Activated gamma-delta T cell (primary cell): ENCODE measurements around the gene UROC1.

ENCODE experiments used
- DNase-seq: peaks from one replicate; lab custom pipeline; 2025; lab: John Stamatoyannopoulos, UW

UROC1 gene

DNA sequence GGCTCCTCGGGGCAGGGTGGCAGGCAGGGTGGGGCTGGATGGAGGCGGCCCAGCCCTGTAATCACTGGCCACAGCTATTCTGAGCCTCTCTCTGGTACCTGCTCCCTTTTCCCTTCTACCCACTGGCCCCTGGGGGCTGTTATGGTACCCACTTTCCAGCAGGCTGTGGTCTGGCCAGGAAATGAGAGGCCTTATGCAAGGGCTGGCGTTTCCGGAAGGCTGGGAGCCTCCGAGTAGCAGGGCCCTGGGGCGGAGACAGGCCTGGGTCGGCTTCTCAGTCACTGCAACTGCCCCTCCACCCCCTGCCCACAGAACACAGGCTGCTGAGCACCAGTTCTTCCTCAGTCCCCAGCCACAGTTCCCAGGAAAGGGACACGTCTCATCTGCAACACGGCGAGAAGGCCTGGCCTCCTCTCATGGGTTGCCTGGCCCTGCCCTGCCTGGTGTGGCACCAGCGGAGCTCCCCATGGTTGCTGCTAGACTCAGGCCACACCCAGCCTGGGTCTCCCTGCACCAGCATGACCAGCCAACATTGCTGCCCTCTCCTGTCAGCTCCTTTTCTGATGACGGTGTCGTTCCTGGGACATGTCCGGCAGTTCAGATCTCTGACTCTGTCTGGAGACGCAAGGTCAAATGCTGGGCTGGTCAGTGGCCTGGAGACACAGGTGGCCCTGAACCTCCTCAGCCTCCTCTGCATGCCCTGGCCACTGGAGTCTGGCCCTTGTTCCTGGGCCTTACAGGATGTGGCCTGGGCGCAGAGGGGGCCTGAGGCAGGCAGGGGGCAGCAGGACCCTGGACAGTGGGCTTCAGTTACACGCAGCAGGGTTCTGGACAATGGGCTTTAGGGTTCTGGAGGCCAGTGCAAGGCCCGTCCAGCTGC, 12.8 kb upstream of the UROC1 start:
- DNase-seq: no peak

- no peak for DNase-seq
These were observed 12.1 kb upstream of the UROC1 start for GRCh38 chr3:126529585-126530170.

- DNase-seq: no peak
These were observed 11.4 kb upstream of the UROC1 start for GRCh38 chr3:126528800-126529541.

GRCh38 chr3:126528419-126528799, 10.8 kb upstream of the UROC1 start:
- DNase-seq: no peak

DNA sequence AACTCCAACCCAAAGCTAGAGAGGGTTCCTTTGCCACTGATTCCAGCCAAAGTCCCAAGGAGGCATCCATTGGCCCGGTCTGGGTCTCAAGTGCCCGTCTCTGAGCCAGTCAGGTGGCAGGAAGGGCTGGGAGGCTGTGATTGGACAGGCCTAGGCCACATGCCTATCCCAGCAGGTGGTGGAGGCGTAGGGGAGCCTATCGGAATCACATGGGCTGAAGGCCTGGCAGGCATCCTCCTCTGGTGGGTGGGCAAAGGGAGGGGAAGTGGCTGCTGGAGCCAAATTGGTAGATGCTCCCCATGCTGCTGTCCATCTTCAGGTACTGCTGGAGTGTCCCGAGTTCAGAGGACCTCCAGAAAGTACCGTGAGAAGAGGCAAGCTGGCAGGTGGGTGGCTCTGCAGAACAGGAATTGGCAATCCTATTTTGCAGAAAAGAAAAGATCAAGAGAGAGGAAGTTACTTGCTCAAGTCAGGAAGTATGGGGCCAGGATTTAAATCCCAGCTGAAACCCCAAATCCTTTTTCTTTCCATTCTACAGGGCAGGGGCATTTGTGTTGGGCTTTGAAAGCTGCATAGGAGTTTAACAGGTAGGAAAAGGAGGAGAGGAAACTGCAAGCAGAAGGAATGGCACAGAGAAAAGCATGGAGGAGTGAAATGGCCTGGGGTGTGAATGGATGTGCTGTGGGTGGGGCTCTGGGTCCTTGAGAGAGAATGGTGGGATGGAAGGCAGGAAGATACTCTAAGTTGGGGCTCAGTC, 10.1 kb upstream of the UROC1 start:
- DNase-seq: no peak

DNA sequence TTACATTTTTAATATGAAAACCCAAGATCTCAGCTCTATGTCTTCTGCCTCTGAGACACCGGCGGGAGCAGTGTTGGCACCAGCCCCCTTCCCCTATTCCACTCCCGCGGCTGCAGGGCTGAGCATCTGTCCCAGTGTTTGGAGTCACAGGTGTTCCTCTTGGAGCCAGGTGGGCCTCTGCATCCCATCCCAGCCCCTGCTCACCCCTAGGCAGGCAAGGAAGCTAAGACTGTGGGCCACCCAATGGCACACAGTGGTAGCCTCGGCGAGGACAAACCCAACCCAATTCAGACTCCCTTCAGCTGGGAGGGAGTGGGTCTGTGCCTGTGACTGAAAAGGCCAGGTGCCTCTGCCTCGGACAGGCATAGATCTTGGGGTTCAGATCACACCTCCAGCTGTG, 9.4 kb upstream of the UROC1 start:
- no peak for DNase-seq

- no peak for DNase-seq
These were observed 9.1 kb upstream of the UROC1 start for GRCh38 chr3:126526668-126527005.

- no peak for DNase-seq
These were observed 8.5 kb upstream of the UROC1 start for GRCh38 chr3:126525853-126526667.

DNA sequence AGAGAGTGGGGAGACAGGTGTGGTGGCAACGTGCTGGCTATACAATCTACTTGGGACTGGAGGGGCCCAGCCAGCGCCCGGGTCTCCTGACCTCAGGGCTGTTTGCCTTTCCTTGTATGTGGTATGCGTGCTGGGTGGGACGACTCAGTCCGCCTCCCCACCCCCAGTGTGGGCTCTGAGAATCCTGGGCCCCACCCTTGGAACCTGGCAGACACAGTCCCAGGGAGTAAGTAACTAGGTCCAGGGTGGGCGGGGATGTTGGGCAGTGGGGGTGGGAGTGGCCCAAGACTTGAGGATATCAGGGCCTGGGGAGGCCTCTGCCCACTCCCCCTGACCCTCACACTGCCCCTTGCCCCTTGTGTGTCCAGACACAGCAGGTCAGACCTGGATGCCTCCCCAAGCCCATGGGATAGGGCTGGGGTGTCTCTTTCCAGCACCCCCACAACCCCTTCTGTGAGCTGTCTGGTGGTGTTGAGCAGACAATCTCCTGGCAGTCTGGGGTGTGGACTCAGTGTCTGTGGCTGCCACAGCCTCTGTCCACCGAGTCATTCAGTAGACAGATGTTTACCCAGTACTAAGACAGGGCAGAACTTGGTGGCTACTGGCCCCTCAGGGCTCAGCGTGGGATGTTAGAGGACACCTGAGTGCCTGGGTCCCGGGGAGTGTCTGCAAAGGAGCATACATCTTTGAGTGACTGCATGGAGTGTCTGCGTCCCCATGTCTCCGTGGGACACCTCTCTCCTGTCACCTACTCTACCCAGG, 7.7 kb upstream of the UROC1 start:
- no peak for DNase-seq

GRCh38 chr3:126524429-126524988, 6.9 kb upstream of the UROC1 start:
- DNase-seq: no peak

DNA sequence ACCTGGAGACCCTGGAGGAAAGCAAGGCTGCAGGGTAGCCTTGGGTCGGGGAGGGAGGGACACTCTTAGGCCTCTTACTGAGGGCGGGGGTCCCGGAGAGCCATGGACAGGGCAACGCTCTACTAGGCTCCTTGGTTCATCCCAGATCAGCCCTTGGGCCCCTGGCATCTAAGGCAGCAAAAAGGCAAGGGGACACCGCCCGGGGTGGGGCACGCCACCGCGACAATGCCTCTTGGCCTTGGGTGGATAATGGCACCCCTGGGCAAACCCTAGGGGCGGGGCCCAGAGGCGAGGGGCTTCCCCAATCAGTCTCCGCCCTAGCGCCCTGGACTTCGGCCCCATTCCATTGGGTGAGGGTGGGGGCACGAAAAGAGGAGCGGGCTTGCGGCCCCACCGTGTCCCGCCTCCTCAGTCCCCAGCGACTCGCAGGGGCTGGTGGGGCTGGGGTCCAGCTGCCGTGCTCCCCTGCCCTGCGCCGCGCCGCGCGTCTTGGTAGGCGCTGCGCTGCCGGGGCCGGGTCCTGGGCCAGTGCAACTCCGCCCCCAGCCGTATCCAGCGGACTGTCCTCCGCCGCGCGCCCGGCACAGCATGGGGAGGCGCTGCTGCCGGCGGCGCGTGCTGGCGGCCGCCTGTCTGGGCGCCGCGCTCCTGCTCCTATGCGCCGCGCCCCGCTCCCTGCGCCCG, 6.3 kb upstream of the UROC1 start, which contains the start of gene CHST13:
Gene CHST13 (plus strand): TSS at position 411 of the 684 bp plus-strand sequence. CDS start 178 bp downstream, at position 589.
- DNase-seq: no peak

DNA sequence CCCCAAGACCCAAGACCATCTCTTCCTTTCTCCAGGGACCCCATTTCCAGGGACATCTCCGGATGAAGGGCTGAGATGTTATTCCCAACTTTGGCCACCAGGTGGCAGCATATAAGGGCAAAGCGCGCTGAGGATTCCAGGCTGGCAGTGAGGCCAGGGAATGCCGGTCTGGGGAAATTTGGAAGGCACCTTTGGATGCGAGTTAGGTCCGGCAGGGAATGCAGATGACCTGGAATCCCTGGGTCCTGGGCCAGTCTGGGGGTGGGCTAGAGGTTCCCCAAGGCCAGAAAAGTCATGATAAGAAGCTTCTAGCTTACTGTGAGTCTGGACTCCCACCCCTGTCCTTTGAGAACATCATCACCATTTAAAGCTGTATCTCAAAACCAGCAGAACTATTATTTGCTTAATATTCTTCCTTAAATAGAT, 4.8 kb upstream of the UROC1 start:
- no peak for DNase-seq

- no peak for DNase-seq
These were observed 3.7 kb upstream of the UROC1 start for GRCh38 chr3:126521122-126521891.

DNA sequence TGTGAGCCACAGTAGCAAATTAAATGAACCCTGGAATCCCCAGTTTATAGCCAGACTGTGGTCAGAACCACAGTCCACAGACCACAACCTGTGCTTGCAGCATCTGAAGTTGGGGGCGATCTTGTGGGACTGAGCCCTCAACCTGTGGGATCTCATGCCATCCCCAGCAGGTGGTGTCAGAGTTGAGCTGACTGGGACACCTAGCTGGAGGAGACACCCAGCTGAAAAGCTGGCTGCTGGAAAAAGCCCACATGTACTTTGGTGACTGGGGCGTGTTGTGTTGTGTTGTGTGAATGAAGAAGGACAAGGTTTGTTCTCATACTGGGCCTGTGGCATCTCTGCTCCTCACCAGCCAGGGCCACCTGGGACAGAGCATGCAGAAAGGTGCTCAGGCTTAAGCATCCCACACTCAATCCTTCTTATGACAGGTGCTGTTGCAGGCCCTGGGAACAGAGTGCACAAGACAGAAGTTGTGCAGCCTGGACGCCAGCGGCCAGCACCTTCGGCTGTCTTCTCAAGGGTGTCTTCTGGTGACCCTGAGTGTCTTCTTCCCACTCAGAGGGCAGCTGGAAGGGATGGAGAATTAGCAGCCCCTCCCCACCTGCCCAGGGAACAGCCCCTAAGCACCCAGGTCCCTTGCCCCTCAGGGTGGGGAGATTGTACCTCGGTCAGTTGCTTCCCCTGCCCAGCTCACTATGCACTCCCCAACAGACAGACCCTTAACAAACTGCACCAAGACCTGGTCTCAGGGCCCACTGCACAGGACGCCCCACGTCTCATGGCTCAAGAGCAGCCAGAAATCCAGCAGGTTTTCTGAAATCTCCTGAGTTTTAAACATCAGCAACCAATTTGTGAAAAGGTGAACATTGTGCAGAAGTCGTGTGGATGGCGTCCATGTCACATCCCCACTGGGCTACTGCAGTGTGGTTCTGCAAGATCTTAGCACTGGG, 2.2 kb upstream of the UROC1 start:
- no peak for DNase-seq

- DNase-seq: no peak
These were observed 1.2 kb upstream of the UROC1 start for GRCh38 chr3:126518779-126519177.

DNA sequence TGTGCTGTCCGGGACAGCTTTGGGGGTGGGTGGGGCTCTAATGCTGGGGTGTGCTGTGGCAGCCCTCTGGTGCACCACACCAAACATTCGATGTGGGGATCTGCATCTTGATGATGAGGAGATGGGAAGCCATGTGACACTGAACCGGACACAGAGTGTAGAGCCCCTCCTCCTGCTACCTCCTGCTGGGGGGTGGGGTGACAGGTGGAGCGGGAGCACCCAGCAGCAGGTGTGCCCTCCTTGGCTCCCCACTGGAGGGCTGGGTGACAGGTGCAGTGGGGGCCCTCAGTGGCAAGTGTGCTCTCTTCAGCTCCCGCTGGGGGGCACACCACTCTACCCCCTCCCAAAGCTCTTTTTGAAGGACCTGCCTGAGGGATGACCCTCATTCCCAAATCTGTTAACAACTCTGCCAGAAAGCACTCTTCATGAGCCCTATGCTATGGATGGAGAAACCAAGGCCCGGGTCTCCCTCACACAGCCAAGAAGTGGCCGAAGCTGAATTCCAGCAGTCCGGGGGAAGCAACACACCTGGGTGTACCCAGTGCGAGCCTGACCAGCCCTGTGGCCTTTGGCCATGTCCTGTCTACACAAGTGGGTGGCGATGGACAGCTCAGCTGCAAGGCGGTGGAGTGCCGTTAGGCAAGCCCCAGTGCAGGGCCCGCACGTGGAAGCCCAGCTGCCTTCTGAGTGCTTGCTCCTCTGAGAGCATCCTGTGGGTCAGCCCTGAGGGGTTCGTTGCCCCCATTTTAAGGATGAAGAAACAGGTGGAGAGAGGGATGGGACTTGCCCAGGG, 609 bp upstream of the UROC1 start:
- no peak for DNase-seq

- no peak for DNase-seq
These were observed 660 bp downstream of the UROC1 start for GRCh38 chr3:126516936-126517290.
